Activated T-cell treated with anti-CD3 and anti-CD28 coated beads for 48 hours (primary cell): ENCODE results near the gene DNAJB8.

Experiments
- DNase-seq: peaks from one replicate; pipeline ENCODE4 v3.0.0-alpha.2; 2020; ENCODE audit warnings: low read depth

DNAJB8 gene

DNA sequence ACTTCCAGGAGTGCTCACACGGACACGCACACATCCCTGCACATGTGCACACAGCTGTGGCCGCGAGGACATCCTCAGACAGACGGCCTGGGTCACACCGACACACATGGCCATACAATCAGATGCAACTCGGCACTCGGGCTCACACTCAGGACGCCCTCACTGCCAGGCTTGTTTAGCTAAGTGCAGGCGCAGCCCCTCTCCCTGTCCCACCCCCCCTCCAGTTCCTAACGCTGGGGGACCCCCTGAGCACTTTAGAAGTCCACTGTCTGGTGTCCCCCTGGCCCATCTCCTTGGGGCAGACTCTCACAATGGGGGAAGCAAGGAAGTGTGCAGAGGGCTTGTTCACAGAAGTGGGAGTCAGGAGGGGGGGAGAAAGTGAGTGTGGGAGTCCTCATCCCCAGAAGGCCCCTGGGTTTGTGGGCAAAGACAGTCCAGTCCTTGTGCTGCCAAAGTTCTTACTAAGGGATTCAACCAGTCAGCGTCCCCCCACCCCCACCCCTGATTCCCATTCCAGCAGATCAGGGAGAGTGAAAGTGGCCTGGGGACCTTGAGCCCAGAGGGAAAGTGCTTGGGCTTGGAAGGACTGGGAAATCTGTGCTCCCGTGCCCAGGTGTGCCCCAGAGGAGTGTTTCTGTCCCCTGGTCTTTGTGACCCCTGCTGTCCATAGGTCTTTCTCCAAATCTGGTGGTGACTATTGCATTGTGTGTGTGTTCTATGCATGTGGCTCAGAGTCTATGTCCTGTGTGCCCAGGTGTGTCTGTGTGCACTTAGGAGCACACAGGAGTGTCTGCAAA is 27.1 kb upstream of the DNAJB8 start:
- no peak for DNase-seq

DNA sequence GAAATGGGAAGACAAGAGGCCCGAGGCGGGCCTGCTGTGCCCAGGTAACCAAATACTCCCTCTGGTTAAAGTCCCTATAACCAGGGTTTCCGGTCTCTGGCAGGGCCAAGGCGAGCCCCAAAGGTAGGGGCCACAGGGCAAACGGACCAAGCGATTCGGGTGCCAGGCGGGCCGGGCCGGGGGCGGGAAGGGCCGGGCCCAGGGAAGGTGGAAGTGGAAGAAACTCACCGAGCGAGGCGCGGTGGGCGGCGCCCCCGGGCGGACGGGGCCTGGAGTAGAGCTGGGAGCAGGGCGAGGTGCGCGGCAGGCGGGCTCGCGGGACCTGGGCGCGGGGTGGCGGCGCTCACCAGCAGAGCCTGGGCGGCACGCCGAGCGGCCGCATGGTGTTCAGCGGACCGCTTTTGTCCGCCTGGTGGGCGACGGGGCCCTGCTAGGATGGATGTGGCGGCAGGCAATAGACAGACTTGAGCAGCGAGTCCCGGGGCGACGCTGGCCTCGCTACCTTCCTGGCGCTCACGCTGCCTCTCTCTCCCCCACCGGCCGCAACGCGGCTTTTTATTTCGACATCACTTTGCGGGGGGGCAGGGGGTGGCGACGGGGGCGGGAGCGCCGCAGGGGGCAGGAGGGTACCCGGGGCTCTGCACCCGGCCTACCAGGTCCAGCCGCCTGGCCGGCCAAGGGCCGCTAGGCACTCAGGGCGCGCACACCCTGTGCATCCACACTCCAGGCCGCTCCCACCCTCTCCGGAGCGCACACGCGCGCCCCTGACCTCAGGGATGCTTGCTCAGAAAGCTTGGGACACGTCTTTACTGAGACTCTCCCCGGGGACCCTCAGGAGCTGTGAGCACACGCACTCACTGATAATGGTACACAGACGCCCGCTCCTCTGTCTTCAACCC is 26.2 kb upstream of the DNAJB8 start, which contains the start of gene GATA2:
GATA2 (minus strand) TSS at position 531 of the 899 bp plus-strand sequence. CDS start 6,170 bp downstream, outside the sequence.
- DNase-seq, result no peak

DNA sequence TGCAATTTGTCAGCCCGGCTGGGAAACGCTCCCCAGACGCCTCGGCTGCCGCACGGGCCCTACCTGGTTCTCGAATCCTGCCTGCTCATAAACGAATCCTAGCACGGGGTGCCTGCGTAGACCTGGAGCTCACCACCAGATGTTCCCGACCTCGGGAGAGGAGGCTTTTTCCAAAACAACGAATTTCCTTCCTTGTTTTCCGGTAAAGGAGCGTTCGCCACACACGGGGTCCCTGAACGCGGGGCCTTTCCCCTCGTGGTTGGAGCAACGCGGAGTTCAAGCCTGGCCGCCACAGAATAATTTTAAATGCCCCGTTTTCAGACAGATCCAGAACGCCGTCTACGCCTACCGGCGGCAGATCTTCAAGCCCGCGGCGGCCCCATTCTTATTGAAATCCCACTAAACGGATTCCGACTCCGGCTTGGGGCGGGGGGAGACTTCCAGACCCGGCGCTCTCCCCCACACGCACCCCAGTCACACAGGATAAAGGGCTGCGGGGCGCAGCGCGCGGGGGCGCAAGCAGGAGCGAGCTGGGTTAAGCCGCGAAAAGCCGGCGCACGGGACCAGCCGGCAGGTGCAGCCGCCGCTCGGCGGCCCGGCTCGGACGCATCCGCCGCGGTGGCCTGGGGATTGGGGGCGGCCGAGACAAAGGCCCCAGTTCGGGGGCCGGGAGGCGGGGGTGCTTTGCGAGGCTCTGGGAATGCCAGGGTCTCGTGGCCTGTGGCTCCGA is 25.4 kb upstream of the DNAJB8 start:
- no peak for DNase-seq

- DNase-seq, result no peak
Observed at GRCh38 chr3:128491691-128491940, 24.9 kb upstream of the DNAJB8 start.

- no peak for DNase-seq
Observed at GRCh38 chr3:128490915-128491690, 24.4 kb upstream of the DNAJB8 start.

DNA sequence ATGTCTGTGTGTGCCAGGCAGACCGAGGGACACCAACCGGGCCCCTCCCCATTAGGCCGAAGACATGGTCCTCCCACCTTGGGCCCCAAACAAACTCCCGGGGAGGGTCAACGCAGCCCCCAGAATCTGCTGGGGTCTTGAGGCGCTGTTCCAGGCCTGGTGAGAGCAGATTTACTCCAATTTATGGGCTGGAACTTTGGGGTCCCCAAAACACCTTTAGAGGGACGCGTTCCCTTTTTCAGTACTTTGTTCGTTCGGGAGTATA is 23.9 kb upstream of the DNAJB8 start:
- no peak for DNase-seq

DNA sequence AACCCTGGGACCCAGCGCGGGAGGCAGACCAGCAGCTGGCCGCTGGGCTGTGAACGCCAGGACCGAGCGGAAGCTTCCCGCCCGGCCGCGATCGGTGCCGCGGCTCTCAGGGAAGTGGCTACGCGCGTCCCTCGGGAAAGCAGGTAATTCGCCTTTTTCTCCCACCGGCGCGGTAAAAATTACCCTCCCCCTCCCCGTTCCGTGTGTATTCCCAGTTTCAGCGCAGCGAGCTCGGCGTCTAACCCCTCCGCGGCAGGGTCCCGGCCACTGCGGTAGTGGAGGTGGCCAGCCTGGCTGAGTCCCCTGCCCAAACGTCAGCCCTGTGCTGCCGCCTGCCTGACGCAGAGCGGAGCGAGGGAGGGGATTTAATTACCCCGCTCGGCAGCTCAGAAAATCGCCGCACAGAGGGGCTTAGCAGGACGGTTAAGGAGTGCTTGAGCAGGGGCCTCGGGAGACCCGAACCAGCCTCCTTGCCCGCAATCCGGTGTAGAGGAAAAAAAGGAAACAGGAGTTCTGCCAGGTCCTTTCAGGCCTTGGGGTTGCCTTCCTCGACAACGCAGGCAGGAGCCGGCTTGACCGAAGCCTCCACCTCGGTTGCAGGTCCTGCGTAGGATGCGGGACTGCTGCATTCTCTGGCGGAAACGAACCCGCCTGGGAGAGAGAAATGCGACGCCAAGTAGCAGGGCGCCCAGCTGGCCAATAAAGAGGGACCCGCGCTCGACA is 23.4 kb upstream of the DNAJB8 start:
- no peak for DNase-seq

- DNase-seq, result no peak
Observed at GRCh38 chr3:128489674-128489926, 22.9 kb upstream of the DNAJB8 start.

DNA sequence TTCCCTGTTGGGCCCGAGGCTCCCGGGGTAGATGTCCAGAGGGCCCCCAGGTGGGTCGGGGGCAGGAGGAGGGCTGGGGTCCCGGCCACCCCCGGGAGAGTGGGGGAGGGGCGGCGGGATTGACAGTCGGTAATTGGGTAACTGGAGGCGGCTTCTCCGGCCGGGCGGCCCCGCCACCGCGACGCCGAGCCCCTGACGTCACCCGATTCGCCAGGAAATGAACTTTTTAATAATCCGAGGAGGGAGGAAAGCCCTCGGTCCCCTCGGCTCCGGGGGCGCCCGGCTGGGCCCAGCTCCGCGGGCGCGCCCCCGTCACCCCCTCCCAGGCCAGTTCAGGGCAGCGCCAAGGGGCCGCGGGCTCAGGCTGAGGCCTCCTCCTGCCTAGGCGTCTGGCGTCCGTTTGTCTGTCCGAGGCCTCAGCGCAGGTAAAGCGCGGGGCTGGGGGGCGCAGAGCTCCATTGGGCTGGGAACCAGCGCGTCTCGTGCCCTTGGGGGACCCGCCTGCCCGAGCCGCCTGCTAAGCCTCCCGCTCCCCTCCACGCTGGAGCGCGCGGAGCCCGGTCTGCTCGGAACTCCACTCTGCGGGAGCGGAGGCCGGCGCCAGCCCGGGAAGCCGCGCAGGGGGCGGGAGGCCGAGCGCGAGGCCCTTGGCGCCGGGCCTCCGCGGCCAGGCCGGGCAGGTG is 22.4 kb upstream of the DNAJB8 start:
- no peak for DNase-seq

GRCh38 chr3:128488636-128488990 is 21.9 kb upstream of the DNAJB8 start:
- DNase-seq, result no peak

- DNase-seq, result no peak
Observed at GRCh38 chr3:128487813-128488635, 21.3 kb upstream of the DNAJB8 start.

GRCh38 chr3:128487538-128487812 is 20.8 kb upstream of the DNAJB8 start:
- DNase-seq, result no peak

DNA sequence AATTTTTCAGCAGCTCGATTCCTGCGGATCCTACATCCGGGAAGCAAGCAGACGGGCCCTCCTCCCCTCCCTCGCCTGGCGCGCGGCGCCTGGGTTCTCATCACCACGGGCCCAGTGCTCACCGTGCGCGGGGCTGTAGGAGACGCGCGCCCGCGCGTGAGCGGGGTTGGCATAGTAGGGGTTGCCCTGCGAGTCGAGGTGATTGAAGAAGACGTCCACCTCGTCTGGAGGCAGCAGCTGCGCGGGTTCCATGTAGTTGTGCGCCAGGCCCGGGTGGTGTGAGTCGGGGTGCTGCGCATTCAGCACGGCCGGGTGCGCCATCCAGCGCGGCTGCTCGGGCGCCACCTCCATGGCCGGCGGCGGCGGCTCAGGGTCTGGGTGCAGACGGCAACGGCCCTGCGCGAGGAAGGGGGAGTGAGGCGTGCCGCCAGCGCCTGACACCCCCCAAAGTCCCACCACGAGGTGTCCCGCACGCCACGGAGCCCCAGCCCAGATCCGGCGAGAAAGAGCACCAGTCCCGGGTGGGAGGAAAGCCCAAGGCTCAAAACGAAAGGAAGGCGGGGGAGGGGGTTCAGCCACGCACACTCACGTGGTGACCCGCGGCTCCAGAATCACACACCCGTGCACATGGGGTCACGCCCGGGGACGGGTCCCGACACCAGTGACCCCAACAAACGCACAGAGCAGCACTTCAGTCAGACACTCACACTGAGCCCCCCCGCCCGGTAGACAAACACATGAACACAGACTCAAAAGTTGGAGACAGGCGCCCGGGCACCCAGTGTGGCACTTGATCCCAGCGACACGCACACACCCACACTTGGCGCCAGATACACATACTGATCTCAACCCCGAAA is 20.2 kb upstream of the DNAJB8 start:
- no peak for DNase-seq

- DNase-seq, result no peak
Observed at GRCh38 chr3:128486205-128486628, 19.5 kb upstream of the DNAJB8 start.

DNA sequence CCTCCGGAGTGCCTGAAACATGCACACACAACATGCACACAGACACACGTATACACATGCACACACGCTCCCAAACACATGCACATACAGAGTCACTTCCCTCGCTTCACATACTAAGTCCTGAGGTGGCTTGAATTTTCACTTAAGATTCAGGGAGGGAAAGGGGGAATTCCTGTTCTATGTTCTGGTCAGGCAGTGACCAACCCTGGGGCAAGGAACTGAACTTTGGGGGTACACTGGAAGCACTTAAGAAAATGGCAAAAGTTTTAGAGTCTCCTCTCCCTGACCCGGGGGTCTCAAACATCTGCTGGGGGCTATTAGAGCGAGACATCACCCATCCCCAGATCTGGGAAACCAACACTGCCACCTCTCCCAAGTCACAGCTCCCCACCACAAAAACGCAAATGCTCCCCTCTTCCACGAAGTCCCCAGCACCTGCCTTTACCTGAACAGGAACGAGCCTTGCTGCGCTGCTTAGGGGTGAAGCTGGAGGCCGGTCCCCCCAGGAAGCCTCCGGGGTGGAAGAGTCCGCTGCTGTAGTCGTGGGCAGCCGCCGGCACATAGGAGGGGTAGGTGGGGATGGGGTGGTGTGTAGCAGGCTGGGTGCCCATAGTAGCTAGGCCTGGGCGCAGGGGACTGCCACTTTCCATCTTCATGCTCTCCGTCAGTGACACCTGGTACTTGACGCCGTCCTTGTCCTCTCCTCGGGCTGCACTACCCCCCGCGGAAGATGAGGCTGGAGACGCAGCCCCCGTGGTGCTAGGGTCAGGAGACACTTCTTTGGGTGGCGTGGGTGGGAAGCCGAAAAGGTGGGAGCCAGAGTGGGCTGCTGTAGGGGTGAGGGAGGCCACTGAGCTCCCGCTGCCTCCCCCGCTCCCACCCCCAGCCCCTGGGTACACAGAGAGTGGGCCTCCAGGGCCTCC is 18.9 kb upstream of the DNAJB8 start:
- no peak for DNase-seq

GRCh38 chr3:128484404-128485281 is 18.0 kb upstream of the DNAJB8 start:
- DNase-seq, result no peak

- DNase-seq, result no peak
Observed at GRCh38 chr3:128483657-128484403, 17.1 kb upstream of the DNAJB8 start.
